Measurements from ENCODE around the gene SULT1B1. TPM values are rescaled to one million over a fixed set of nuclear protein-coding genes. Genes with fewer than 3 reads are reported as not detected.

The SULT1B1 gene
- total RNA-seq, 1 donor from 2014 or later, result 7.9 TPM

DNA sequence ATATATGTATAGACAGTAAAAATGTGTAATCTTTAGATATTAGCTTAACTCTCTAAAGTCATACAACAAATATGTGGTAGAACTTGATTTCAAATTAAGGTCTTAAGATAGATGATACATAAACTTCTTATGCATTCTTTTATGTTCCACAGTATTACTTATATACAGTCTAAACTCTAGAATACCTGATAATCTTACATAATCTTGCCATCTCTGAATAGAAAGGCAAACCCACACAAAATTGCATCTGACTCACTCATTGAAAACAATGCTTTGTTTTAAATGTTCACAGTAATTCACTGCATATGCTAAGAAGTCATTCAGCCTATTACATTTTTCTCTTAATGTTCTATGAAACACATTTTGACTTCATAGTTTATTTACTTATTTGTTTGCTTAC, 10.1 kb downstream of the SULT1B1 start:
- DNase-seq (ENCODE audit: low spot score), result no peak

DNA sequence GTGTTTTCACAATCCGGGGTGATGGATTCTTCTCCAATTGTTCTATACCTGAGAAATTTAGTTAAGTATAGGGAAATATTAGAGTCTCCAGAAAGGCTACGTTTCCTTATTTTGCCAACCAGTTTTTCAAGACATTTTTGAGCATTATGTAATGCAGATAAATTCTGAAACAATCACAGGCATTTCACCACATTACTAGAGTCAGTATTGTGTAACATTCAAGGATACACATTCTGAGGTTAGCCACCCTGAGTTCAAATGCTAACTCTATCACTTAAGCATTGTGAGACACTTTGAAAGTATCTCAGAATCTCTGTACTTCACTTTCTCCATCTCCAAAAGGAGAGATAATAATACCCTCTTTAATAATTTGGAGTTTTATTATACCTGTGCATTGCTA, 10.6 kb downstream of the SULT1B1 start:
- DNase-seq (ENCODE audit: low spot score), result no peak

DNA sequence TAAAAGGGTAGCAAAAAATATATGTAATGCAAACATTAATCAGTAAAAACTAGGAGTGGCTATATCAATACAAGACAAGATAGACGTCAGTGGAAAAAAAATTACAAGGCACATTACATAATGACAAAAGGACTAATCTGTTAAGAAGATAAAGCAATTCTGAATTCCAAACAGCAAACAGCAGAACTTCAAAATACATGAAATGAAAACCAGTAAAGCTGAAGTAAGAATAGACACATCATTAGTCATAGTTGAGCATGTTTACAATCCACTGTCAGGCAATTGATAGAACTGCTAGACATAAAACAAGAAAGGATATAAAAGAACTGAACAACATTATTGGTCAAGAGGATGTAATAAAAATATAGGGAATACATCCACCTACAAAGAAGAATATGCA, 12.2 kb downstream of the SULT1B1 start:
- DNase-seq (ENCODE audit: low spot score), result no peak

GRCh38 chr4:69744157-69744478, 16.3 kb downstream of the SULT1B1 start:
- DNase-seq (ENCODE audit: low spot score), result no peak

DNA sequence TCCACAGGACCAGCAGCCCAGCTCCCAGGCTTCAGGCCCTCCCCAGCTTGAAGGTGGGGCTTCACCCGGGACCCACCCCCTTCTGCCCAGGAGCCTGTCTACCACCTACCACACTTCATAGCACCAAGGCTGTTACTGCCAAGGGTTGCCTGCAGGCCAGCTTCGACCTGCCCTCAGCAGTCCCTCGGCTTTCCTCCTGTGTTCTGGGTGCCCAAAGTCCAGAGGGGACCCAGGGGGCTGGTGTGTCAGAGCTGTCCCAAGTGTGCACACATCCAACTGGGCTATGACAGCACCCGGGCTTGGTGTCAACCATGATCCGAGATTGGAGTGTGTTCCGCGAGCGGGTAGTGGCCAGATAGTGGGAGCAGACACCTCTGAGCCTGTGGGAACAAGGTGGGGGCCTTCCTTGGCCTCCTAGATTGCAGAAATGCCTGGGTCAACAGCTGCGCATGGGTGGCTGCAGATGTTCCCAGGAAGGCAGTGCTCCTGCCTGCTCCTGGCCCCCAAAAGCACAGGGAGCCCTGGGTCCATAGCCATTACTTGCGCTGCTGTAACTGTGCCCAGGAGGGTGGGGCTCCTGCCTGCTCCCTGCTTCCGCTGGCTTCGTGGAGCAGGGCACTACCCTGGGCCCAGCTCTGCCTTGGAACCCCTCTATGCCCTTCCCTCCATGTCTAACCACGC, 16.8 kb downstream of the SULT1B1 start:
- no peak for DNase-seq (ENCODE audit: low spot score)

DNA sequence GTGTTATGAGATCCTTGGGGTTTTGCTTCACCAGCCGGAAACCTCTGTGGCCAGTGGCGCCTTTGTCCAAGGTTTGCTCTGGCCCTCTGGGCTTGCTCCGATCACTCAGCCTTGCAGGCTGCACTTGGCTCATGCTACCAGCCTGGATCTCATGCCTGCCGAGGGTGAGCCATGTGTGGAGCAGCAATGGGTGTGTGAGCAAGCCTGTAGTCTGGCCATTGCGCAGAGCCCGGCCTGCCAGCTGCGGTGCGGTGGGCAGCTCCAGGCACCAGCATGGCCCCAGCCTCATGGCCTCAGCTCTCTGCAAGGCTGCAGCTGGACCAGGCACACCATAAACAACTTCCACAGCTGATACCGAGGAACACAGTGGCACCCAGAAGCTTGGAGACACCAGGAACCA, 17.8 kb downstream of the SULT1B1 start:
- no peak for DNase-seq (ENCODE audit: low spot score)

GRCh38 chr4:69738872-69739271, 21.5 kb downstream of the SULT1B1 start:
- no peak for DNase-seq (ENCODE audit: low spot score)

DNA sequence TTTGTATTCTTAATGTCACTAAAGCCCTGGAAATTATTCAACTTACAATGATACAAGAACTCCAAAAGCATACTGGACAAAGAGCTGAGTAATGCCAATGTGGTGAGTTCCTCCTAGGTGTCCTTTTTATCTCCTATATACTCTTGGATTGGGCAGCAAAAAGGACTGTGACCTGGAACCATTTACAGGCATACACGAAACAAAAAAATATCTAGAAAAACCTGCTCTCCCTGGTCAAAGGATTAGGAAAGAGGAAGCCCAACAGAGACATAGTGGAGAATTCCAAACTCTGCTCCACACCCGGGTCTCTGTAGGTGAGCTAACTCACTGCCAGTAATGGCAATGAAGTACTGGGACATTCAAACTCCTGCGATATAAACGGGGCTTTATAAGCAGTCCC, 25.3 kb downstream of the SULT1B1 start:
- DNase-seq (ENCODE audit: low spot score), result no peak

GRCh38 chr4:69731847-69732246, 28.6 kb downstream of the SULT1B1 start:
- DNase-seq (ENCODE audit: low spot score), result peak; percentile 87

- peak; percentile 66 for DNase-seq (ENCODE audit: low spot score)
Observed at GRCh38 chr4:69731241-69731640, 29.2 kb downstream of the SULT1B1 start.

DNA sequence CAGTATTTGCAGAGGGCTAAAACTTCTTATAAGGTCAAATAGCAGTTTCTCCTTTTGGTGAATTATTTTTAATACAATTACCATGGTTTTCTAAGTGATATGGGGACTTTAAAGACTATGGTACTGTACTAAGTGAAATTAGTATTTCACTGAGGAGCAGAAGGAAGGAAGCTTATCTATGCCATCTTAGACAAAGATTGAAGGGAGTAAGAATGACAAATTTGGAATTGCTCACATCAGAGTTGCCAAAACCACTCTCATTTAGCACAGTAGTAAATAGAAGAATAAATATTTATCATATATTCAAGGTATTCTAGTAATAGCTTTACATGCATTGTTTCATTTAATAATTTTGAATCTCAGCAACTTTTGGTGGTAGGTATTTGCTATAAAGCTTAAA, 30.4 kb downstream of the SULT1B1 start:
- no peak for DNase-seq (ENCODE audit: low spot score)

DNA sequence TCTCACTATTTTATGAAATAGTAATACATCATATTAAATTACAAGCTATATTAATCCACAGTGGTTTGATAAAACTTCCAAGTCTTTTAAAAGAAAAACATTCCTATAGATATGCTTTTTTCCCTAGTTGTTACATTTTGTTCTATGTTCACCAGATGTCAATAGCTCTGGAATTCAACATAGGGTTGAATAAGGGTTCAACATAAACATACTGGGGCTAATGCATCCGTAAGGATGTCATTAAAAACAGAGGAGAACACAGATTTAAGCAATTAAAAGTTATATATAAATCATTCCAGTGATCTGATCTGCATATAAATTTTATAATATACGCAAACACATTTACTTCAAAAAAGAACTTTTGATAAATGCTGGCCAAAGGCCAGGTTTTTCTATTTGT, 32.5 kb downstream of the SULT1B1 start:
- DNase-seq (ENCODE audit: low spot score), result no peak

DNA sequence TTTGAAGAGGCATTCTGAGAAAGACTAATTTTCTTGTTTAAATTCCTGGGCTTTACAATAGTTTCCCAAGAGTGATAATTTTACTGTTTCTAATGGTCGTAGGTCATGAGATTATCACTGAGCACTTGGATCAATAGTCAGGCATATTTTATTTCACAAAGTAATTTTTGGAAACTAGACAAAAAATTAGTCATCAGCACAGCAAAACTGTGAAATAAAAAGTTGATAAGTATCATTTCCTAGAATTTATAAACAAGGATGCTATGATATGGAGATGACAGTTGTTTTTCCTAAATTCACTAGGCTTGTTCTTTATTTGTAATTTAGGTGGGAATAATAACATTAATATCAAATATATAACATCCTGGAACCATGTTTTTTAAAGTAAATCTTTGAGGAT, 33.0 kb downstream of the SULT1B1 start:
- DNase-seq (ENCODE audit: low spot score), result no peak

GRCh38 chr4:69726971-69727370, 33.4 kb downstream of the SULT1B1 start:
- DNase-seq (ENCODE audit: low spot score), result no peak

DNA sequence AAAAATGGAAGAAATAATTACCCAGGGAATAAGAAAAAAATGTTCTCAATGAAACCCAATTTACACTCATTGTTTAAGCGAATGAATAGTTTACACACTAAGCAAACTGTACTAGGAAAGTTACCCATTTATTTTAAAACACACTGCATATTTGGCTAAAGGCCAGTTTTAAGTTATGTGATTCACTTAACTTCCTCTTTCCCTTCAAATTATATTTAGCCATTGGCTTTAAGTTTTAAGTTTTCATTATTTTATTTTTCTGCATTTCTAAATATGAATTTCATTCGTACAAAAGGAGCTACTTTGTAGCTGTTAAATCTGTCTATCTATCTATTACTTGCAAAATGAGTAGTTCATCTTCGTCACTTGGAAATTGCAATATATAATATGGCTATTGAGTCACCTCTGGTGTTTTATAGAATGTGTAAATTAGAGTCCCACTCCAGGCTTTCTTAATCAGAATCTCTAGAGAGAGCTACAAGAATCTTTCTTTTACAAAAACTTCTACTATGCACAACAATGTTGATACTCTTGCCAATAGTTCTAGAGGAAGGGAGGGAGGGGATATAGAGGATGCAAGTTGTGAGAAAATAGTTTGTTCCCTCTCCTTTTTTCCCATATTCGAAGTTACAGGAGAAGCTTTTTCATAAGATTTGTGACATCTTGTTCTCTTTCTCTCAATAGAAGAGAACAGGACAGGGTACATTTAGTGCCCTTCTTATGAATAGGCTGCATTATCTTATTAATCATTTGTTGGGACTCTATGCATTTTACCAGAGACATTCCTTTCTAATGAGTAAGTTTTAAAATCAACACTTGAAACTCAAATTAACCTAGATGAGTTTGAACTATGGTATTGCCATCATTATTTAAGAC, 41.8 kb downstream of the SULT1B1 start:
- DNase-seq (ENCODE audit: low spot score), result peak; percentile 28

GRCh38 chr4:69717778-69718177, 42.6 kb downstream of the SULT1B1 start:
- no peak for DNase-seq (ENCODE audit: low spot score)

DNA sequence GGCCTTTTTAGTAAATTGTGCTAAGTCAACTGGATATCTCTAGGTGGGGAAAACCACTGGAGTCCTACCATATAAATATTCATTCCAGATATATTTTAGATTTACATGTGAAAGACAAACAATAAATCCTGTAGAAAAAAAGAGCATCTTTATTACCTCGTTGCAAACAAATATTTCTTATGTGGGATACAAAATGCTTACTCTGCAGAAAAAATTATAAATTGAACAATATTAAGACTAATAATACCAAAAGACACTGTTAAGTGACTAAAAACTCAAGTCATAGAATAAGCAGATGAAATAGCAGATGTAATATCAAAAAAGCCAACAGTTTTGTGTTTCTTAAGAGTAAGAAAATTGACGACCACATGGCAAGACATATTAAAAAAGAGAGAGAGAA, 43.8 kb downstream of the SULT1B1 start:
- DNase-seq (ENCODE audit: low spot score), result no peak

DNA sequence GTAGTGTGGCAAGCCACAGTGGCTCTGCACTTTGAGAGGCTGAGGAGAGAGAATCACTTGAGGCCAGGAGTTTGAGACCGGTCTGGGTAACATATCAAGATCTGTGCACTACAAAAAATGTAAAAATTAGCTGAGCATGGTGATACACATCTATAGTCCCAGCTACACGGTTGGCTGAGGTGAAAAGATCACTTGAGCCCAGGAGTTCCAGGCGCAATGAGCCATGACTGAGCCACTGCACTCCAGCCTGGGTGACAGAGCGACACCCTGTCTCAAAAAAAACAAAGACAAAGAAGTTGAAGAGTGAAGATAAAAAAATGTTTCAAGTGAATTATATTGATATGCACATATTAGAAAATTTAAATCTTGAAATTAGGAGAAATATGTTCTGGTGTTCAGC, 46.3 kb downstream of the SULT1B1 start:
- DNase-seq (ENCODE audit: low spot score), result no peak

DNA sequence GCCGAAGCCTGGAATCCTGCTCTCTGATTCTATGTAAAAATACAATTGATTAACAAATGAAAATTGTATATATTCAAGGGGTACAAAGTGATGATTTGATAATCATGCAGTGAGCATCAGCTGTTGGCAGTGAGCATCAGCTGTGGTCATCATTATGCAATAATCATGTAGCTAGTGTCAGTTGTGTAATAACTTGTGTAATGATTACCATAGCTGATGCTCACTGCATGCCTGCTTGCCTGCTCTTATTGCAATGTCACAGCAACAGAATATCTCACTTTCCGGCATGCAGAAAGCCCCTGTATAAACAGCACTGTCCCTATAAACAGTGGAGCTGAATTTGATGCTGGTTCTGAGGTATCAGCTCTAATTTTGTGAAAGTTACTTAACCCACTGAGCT, 46.8 kb downstream of the SULT1B1 start:
- no peak for DNase-seq (ENCODE audit: low spot score)

GRCh38 chr4:69710580-69710979, 49.8 kb downstream of the SULT1B1 start:
- no peak for DNase-seq (ENCODE audit: low spot score)

DNA sequence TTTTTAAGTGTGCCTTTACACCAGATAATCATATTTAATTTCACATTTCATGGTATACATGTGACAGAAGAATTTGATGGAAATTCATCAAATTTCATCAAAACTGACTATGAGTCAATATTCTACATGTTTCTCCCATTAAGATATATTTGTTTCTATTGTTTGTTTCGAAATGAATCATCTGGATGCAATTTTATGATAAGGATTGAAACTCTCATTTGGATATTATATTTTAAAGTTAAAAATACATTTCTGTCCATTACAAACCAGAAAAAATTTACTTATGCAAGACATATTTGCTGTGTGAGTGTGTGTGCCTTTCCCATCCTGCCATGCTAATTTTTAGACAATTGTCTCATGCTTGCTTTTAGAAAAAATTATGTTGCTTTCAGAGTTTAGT, 52.2 kb downstream of the SULT1B1 start:
- DNase-seq (ENCODE audit: low spot score), result no peak

GRCh38 chr4:69707807-69708206, 52.6 kb downstream of the SULT1B1 start:
- peak; percentile 52 for DNase-seq (ENCODE audit: low spot score)

DNA sequence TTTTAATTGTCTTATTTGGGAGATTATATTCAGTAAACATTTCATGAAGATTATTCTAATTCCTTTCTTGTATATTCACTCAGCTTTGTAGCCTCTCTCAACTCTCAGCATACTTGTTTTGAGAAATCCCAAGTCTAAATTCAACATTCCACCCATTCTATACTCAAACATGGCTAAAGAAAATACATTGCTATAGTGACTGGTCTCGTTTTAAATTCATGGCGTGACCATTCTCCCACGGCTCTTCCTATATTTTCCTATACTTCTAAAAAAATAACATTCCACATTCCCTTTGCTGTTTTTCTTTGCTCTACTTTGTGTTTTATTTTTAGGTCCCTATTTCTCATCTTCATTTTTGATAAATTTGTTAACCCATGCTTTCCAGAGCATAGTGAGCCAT, 58.2 kb downstream of the SULT1B1 start:
- peak; percentile 18 for DNase-seq (ENCODE audit: low spot score)

Data from umbilical cord (tissue), 2 donors.